Inflammatory macrophage treated with lipopolysaccharide for 4 hours (primary cell): ENCODE measurements around the gene TMEM9.

Experiments used
- DNase-seq: peaks from one replicate; pipeline ENCODE4 v3.0.0-alpha.2; 2020

TMEM9 gene

GRCh38 chr1:201126463-201126831 is 27.8 kb downstream of the TMEM9 start:
- no peak for DNase-seq

- no peak for DNase-seq
Observed at GRCh38 chr1:201125800-201126199, 28.5 kb downstream of the TMEM9 start.

- DNase-seq, result no peak
Observed at GRCh38 chr1:201125019-201125418, 29.3 kb downstream of the TMEM9 start.

- DNase-seq, result no peak
Observed at GRCh38 chr1:201123866-201124265, 30.4 kb downstream of the TMEM9 start.

- DNase-seq, result no peak
Observed at GRCh38 chr1:201122321-201122957, 31.8 kb downstream of the TMEM9 start.

GRCh38 chr1:201119206-201120197 is 34.8 kb downstream of the TMEM9 start:
- peak; percentile 54 for DNase-seq

- DNase-seq, result no peak
Observed at GRCh38 chr1:201116091-201116490, 38.2 kb downstream of the TMEM9 start.

- DNase-seq, result no peak
Observed at GRCh38 chr1:201115390-201115937, 38.8 kb downstream of the TMEM9 start.

GRCh38 chr1:201114245-201115131 is 39.8 kb downstream of the TMEM9 start:
- DNase-seq, result peak; percentile 81

GRCh38 chr1:201113451-201114244 is 40.6 kb downstream of the TMEM9 start:
- DNase-seq, result no peak

GRCh38 chr1:201112926-201113325 is 41.3 kb downstream of the TMEM9 start:
- DNase-seq, result no peak

- no peak for DNase-seq
Observed at GRCh38 chr1:201112173-201112731, 42.0 kb downstream of the TMEM9 start, which contains the start of gene CACNA1S. Gene CACNA1S, minus strand, starts transcription at chr1:201112426. Its CDS starts 87 bp downstream, at chr1:201112339.

- no peak for DNase-seq
Observed at GRCh38 chr1:201111672-201112071, 42.6 kb downstream of the TMEM9 start.

GRCh38 chr1:201111156-201111555 is 43.1 kb downstream of the TMEM9 start:
- DNase-seq, result no peak

- no peak for DNase-seq
Observed at GRCh38 chr1:201110616-201111015, 43.7 kb downstream of the TMEM9 start.

- no peak for DNase-seq
Observed at GRCh38 chr1:201110138-201110537, 44.1 kb downstream of the TMEM9 start.

- no peak for DNase-seq
Observed at GRCh38 chr1:201109651-201110050, 44.6 kb downstream of the TMEM9 start.

- no peak for DNase-seq
Observed at GRCh38 chr1:201108614-201109013, 45.7 kb downstream of the TMEM9 start.

GRCh38 chr1:201105688-201106087 is 48.6 kb downstream of the TMEM9 start:
- DNase-seq, result no peak

GRCh38 chr1:201104141-201104540 is 50.1 kb downstream of the TMEM9 start:
- DNase-seq, result no peak

- no peak for DNase-seq
Observed at GRCh38 chr1:201103666-201104065, 50.6 kb downstream of the TMEM9 start.
